ENCODE results near the gene MSANTD4. TPM values are rescaled to one million over a fixed set of nuclear protein-coding genes. Genes with fewer than 3 reads are reported as not detected.
"Not testable (repeated sequence)": the region's sequence is repeated elsewhere in the genome, so short reads cannot be mapped to it uniquely, and the experiment has no call there.

Gene MSANTD4
- total RNA-seq, 2 experiments from 2014 or later: 10.3 to 11.3 TPM

GRCh38 chr11:106014620-106015019 lies 7.4 kb downstream of the MSANTD4 start:
- DNase-seq (no peak), ATAC-seq (no peak)
- Mint-ChIP-seq H3K36me3 (ENCODE audit: low read depth) (peaks cover 48% of the 10 kb centered on the region), H3K27ac (no peak overlapping the region), H3K9me3 (no peaks in the 10 kb centered on the region), H3K4me1 (ENCODE audit: low read depth) (peaks cover 48% of the 10 kb centered on the region), H3K4me3 (no peak overlapping the region), H3K27me3 (no peaks in the 10 kb centered on the region)
- POLR2A ChIA-PET: no interaction called here
- intact Hi-C loops (cut with micrococcal nuclease): no loop called here
- CTCF ChIA-PET: no interaction called here
- TF ChIP-seq CTCF (IDR thresholded peaks at IDR 0.05): no peak

- intact Hi-C loops (cut with micrococcal nuclease): no loop called here
- ATAC-seq: no peak
- no peak overlapping the region for H3K27ac Mint-ChIP-seq
- H3K36me3 Mint-ChIP-seq (ENCODE audit: low read depth): peaks cover 51% of the 10 kb centered on the region
- no peak for DNase-seq
- CTCF ChIA-PET: interaction anchor here (1.4 kb wide), 1 partner anchor 9 kb away, joined by 4 read pairs; no protein-coding TSS in a partner anchor
- no peak overlapping the region for H3K4me3 Mint-ChIP-seq
- no peak for TF ChIP-seq CTCF (IDR thresholded peaks at IDR 0.05)
- no peaks in the 10 kb centered on the region for H3K9me3 Mint-ChIP-seq
- no peaks in the 10 kb centered on the region for H3K27me3 Mint-ChIP-seq
- H3K4me1 Mint-ChIP-seq (ENCODE audit: low read depth): peaks cover 48% of the 10 kb centered on the region
- POLR2A ChIA-PET: no interaction called here
Observed at GRCh38 chr11:106014035-106014434, 8.0 kb downstream of the MSANTD4 start.

GRCh38 chr11:106012744-106013143 lies 9.3 kb downstream of the MSANTD4 start:
- Mint-ChIP-seq H3K4me1 (ENCODE audit: low read depth) (peaks cover 45% of the 10 kb centered on the region), H3K27ac (no peak overlapping the region), H3K27me3 (no peaks in the 10 kb centered on the region), H3K36me3 (ENCODE audit: low read depth) (peaks cover 57% of the 10 kb centered on the region), H3K4me3 (no peak overlapping the region), H3K9me3 (no peaks in the 10 kb centered on the region)
- no peak for TF ChIP-seq CTCF (IDR thresholded peaks at IDR 0.05)
- no peak for DNase-seq
- intact Hi-C loops (cut with micrococcal nuclease): no loop called here
- CTCF ChIA-PET: interaction anchor here (1.4 kb wide), 1 partner anchor 10 kb away, joined by 4 read pairs; no protein-coding TSS in a partner anchor
- POLR2A ChIA-PET: no interaction called here
- peak; percentile 27 for ATAC-seq

- Mint-ChIP-seq H3K27me3 (no peaks in the 10 kb centered on the region), H3K4me1 (ENCODE audit: low read depth) (peaks cover 37% of the 10 kb centered on the region), H3K9me3 (no peaks in the 10 kb centered on the region), H3K27ac (no peak overlapping the region), H3K36me3 (ENCODE audit: low read depth) (peaks cover 69% of the 10 kb centered on the region), H3K4me3 (no peak overlapping the region)
- TF ChIP-seq CTCF (IDR thresholded peaks at IDR 0.05): no peak
- DNase-seq (no peak), ATAC-seq (no peak)
- ChIA-PET CTCF (interaction anchor here (1.2 kb wide), 1 partner anchor 9 kb away, joined by 3 read pairs; no protein-coding TSS in a partner anchor), POLR2A (no interaction called here)
- intact Hi-C loops (cut with micrococcal nuclease): no loop called here
Observed at GRCh38 chr11:106011481-106011880, 10.6 kb downstream of the MSANTD4 start.

- H3K27ac Mint-ChIP-seq; H3K27me3 Mint-ChIP-seq; DNase-seq; CTCF ChIA-PET; intact Hi-C loops (cut with micrococcal nuclease); H3K4me1 Mint-ChIP-seq (ENCODE audit: low read depth); POLR2A ChIA-PET; ATAC-seq; H3K4me3 Mint-ChIP-seq: not testable (repeated sequence)
- Mint-ChIP-seq H3K9me3 (peaks cover 23% of the 10 kb centered on the region), H3K36me3 (ENCODE audit: low read depth) (peaks cover 79% of the 10 kb centered on the region)
Observed at GRCh38 chr11:106003094-106003493, 18.9 kb downstream of the MSANTD4 start.
